Measurements from ENCODE around the gene CCDC9B. TPM values are rescaled to one million over a fixed set of nuclear protein-coding genes. Genes with fewer than 3 reads are reported as not detected.

The CCDC9B gene
- total RNA-seq, 4 donors from 2014 or later: 0.65 to 5.3 (median 3.0) TPM

GRCh38 chr15:40380636-40381035 lies 39.9 kb upstream of the CCDC9B start:
- TF ChIP-seq CTCF (IDR thresholded peaks at IDR 0.05; ENCODE audit: low read depth): no peak

GRCh38 chr15:40379853-40380252 lies 39.1 kb upstream of the CCDC9B start:
- no peak for TF ChIP-seq CTCF (IDR thresholded peaks at IDR 0.05; ENCODE audit: low read depth)

- TF ChIP-seq CTCF (IDR thresholded peaks at IDR 0.05; ENCODE audit: low read depth): no peak
Observed at GRCh38 chr15:40379374-40379773, 38.6 kb upstream of the CCDC9B start.

GRCh38 chr15:40377606-40378005 lies 36.9 kb upstream of the CCDC9B start:
- TF ChIP-seq CTCF (IDR thresholded peaks at IDR 0.05; ENCODE audit: low read depth): no peak

- TF ChIP-seq CTCF (IDR thresholded peaks at IDR 0.05; ENCODE audit: low read depth): no peak
Observed at GRCh38 chr15:40372981-40373380, 32.2 kb upstream of the CCDC9B start.

- no peak for TF ChIP-seq CTCF (IDR thresholded peaks at IDR 0.05; ENCODE audit: low read depth)
Observed at GRCh38 chr15:40369971-40370370, 29.2 kb upstream of the CCDC9B start.

- no peak for TF ChIP-seq CTCF (IDR thresholded peaks at IDR 0.05; ENCODE audit: low read depth)
Observed at GRCh38 chr15:40369474-40369869, 28.7 kb upstream of the CCDC9B start.

Data from subcutaneous adipose tissue (tissue), 4 donors.